Smooth muscle cell (in vitro differentiated cells): ENCODE results near the gene HECTD2. TPM values are rescaled to one million over a fixed set of nuclear protein-coding genes. Genes with fewer than 3 reads are reported as not detected.

Experiments used
- DNase-seq: peaks from one replicate; lab custom pipeline; 2025; ENCODE audit not compliant: unreplicated experiment; lab: John Stamatoyannopoulos, UW
- H2AFZ ChIP-seq: fragments of 200-600 bp; sonication (generic); 2 replicates; pipeline ENCODE4 v1.6.0; 2016; ENCODE audit warnings: antibody characterized with exemption, low read depth, mild to moderate bottlenecking
- H3F3A ChIP-seq: fragments of 200-600 bp; sonication (generic); 2 replicates; pipeline ENCODE4 v1.6.0; 2017; ENCODE audit warnings: antibody characterized with exemption, low read depth
- H3K27ac ChIP-seq: fragments of 200-600 bp; sonication (generic); 2 replicates; pipeline ENCODE4 v1.5.1; 2016; ENCODE audit warnings: low read depth, mild to moderate bottlenecking
- H3K27me3 ChIP-seq: fragments of 200-600 bp; sonication (generic); 2 replicates; pipeline ENCODE4 v1.6.1; 2016; ENCODE audit warnings: low read depth, mild to moderate bottlenecking
- H3K36me3 ChIP-seq: fragments of 200-600 bp; sonication (generic); 2 replicates; pipeline ENCODE4 v1.5.1; 2016; ENCODE audit warnings: low read depth
- H3K4me1 ChIP-seq: fragments of 200-600 bp; sonication (generic); 2 replicates; pipeline ENCODE4 v1.5.1; 2016; ENCODE audit warnings: low read depth
- H3K4me2 ChIP-seq: fragments of 200-600 bp; sonication (generic); 2 replicates; pipeline ENCODE4 v1.6.0; 2016; ENCODE audit warnings: mild to moderate bottlenecking
- H3K4me3 ChIP-seq: fragments of 200-600 bp; sonication (generic); 2 replicates; pipeline ENCODE4 v1.5.1; 2016; ENCODE audit warnings: mild to moderate bottlenecking
- H3K79me2 ChIP-seq: fragments of 200-600 bp; sonication (generic); 2 replicates; pipeline ENCODE4 v1.6.0; 2016; ENCODE audit warnings: low read depth, mild to moderate bottlenecking
- H3K9ac ChIP-seq: fragments of 200-600 bp; sonication (generic); 2 replicates; pipeline ENCODE4 v1.6.0; 2016; ENCODE audit warnings: low read depth
- H3K9me3 ChIP-seq: fragments of 200-600 bp; sonication (generic); replicated peaks from 2 replicates; pipeline ENCODE4 v1.5.1; 2016; ENCODE audit warnings: low read depth
- H4K20me1 ChIP-seq: fragments of 200-600 bp; sonication (generic); 2 replicates; pipeline ENCODE4 v1.6.0; 2016; ENCODE audit warnings: low read depth
- WGBS: methylation state at CpG from one replicate; pipeline ENCODE4 v1.1.7; 2016; ENCODE audit warnings: low lambda C conversion rate; 5-methylcytosine and 5-hydroxymethylcytosine counted together
- polyA plus RNA-seq: library from polyadenylated mRNA; unstranded; fragments of >200 nt; fragmentation: Nextera tagmentation; extraction: Ambion mirVana; gene quantifications from 2 replicates; pipeline ENCODE4 v1.2.1, GENCODE V29; 2016
- total RNA-seq: library from RNA; depleted of rRNA; stranded (reverse); fragments of >200 nt; gene quantifications from 2 replicates; pipeline ENCODE4 v1.2.3, GENCODE V29; 2014
- TF ChIP-seq, protein P1 (sequence below): fragments of 200-600 bp; sonication (generic); IDR thresholded peaks from 2 replicates; pipeline ENCODE4 v1.5.1; 2017; ENCODE audit warnings: borderline replicate concordance, mild to moderate bottlenecking, antibody characterized with exemption; ENCODE audit not compliant: insufficient read depth, poor library complexity, severe bottlenecking

Gene HECTD2
- total and polyA plus RNA-seq, 2 experiments from 2014 or later: 4.4 to 12.7 TPM

DNA sequence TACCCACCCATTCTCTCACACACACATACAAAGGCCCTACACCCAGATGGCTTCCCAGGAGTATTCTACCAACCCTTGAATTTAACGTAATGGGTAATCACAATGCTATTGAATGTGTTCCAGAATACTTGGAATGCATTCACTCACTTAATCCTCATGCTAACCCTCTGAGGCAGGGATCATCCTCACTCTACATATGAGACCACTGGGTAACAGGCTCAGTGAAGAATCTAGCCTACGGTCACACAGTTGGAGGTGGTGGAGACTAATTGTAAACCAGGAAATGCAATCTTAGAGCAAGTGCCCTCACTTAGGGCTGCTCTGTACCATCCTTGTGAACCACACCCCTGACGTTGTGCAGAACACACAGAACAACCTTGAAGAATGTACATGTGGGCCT is 135.2 kb downstream of the HECTD2 start:
- Histone ChIP-seq H3K27me3 (no peaks in the 10 kb centered on the region), H3K9ac (no peak overlapping the region), H4K20me1 (no peaks in the 10 kb centered on the region), H3K36me3 (no peaks in the 10 kb centered on the region), H3K79me2 (no peaks in the 10 kb centered on the region), H3K9me3 (no peaks in the 10 kb centered on the region), H3F3A (no peaks in the 10 kb centered on the region), H3K4me3 (no peak overlapping the region), H3K4me2 (no peak overlapping the region), H3K27ac (no peak overlapping the region), H3K4me1 (no peaks in the 10 kb centered on the region), H2AFZ (no peak overlapping the region)
- DNase-seq: no peak
- WGBS: 59% methylated on average over 3 of the region's 3 CpGs
- TF ChIP-seq, protein P1, sequence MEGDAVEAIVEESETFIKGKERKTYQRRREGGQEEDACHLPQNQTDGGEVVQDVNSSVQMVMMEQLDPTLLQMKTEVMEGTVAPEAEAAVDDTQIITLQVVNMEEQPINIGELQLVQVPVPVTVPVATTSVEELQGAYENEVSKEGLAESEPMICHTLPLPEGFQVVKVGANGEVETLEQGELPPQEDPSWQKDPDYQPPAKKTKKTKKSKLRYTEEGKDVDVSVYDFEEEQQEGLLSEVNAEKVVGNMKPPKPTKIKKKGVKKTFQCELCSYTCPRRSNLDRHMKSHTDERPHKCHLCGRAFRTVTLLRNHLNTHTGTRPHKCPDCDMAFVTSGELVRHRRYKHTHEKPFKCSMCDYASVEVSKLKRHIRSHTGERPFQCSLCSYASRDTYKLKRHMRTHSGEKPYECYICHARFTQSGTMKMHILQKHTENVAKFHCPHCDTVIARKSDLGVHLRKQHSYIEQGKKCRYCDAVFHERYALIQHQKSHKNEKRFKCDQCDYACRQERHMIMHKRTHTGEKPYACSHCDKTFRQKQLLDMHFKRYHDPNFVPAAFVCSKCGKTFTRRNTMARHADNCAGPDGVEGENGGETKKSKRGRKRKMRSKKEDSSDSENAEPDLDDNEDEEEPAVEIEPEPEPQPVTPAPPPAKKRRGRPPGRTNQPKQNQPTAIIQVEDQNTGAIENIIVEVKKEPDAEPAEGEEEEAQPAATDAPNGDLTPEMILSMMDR: no peak

DNA sequence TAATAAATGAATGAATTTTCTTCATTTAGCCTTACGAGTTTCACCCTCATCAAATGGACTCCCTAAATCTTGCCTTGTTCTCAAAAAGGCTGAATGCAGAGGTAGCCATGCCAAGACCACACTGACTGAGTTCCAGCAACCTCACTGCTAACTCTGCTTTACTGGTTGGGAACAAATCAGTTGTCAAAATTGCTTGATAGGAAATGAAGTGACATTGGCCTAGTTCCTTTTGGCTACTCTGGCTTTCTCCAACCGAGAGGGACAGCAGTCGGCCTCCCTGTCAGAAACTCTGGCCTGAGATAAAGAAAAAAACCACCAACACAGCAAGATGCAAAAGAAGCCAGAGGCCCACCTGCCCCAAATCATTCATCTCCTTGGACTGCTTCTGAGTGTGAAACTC is 135.7 kb downstream of the HECTD2 start:
- H3K9me3 ChIP-seq: no peaks in the 10 kb centered on the region
- 90% methylated on average over 3 of the region's 3 CpGs for WGBS
- H3K4me2 ChIP-seq: no peak overlapping the region
- DNase-seq: no peak
- H3K4me1 ChIP-seq: no peaks in the 10 kb centered on the region
- H3K27ac ChIP-seq: no peak overlapping the region
- no peaks in the 10 kb centered on the region for H3K36me3 ChIP-seq
- no peaks in the 10 kb centered on the region for H3K27me3 ChIP-seq
- no peaks in the 10 kb centered on the region for H4K20me1 ChIP-seq
- no peak overlapping the region for H2AFZ ChIP-seq
- no peak overlapping the region for H3K9ac ChIP-seq
- H3K79me2 ChIP-seq: no peaks in the 10 kb centered on the region
- H3F3A ChIP-seq: no peaks in the 10 kb centered on the region
- no peak overlapping the region for H3K4me3 ChIP-seq
- TF ChIP-seq, protein P1: no peak

DNA sequence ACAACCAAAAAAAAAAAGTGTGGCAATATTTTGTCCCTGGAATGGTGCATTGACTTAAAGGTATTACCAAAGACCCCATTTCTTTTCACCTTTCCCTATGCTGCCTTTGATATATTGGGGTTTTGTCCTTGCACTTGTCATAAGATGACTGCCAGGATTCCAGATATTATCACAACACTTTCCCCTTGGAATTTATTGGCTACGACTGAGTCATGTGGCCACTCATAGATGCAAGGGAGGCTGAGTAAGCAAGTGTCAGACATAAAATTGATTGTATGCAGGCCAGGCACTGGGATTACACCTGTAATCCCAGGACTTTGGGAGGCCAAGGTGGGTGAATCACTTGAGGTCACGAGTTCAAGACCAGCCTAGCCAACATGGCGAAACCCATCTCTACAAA is 139.1 kb downstream of the HECTD2 start:
- no peaks in the 10 kb centered on the region for H3K79me2 ChIP-seq
- H3K36me3 ChIP-seq: no peaks in the 10 kb centered on the region
- H3F3A ChIP-seq: no peaks in the 10 kb centered on the region
- no peaks in the 10 kb centered on the region for H3K9me3 ChIP-seq
- H3K27ac ChIP-seq: no peak overlapping the region
- no peaks in the 10 kb centered on the region for H3K27me3 ChIP-seq
- H3K4me3 ChIP-seq: no peak overlapping the region
- no peak overlapping the region for H3K4me2 ChIP-seq
- H2AFZ ChIP-seq: no peak overlapping the region
- DNase-seq: no peak
- H4K20me1 ChIP-seq: no peaks in the 10 kb centered on the region
- 74% methylated on average over 3 of the region's 3 CpGs for WGBS
- TF ChIP-seq, protein P1: no peak
- H3K9ac ChIP-seq: no peak overlapping the region
- H3K4me1 ChIP-seq: no peaks in the 10 kb centered on the region

DNA sequence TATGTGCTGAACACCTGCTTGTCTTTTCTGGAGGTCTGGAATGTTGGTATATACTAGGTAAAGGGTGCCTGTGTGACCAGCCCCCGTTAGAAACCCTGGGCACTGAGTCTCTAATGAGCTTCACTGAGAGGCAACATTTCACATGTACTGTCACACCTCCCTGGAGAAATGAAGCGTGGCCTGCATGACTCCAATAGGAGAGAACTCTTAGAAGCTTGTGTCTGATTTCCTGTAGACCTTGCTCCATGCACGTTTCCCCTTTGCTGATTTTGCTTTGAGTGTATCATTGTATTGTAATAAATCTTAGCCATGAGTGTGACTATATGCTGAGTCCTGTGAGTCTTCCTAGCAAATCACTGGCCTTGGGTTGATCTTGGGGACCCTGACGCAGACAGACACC is 139.9 kb downstream of the HECTD2 start:
- Histone ChIP-seq H3K9me3 (no peaks in the 10 kb centered on the region), H3K9ac (no peak overlapping the region), H3F3A (no peaks in the 10 kb centered on the region), H3K27ac (no peak overlapping the region), H3K4me1 (no peaks in the 10 kb centered on the region), H3K4me3 (no peak overlapping the region), H2AFZ (no peak overlapping the region), H4K20me1 (no peaks in the 10 kb centered on the region), H3K4me2 (no peak overlapping the region), H3K79me2 (no peaks in the 10 kb centered on the region), H3K27me3 (no peaks in the 10 kb centered on the region), H3K36me3 (no peaks in the 10 kb centered on the region)
- no peak for DNase-seq
- 96% methylated on average over 4 of the region's 4 CpGs for WGBS
- TF ChIP-seq, protein P1: no peak
